GM21390 (cell line): ENCODE data around the gene DRGX.

ENCODE experiments used
- ATAC-seq: cut with Tn5 transposase; IDR thresholded peaks from one replicate; pipeline ENCODE4 v1.9.1; 2021; ENCODE audit not compliant: unreplicated experiment

The DRGX gene

DNA sequence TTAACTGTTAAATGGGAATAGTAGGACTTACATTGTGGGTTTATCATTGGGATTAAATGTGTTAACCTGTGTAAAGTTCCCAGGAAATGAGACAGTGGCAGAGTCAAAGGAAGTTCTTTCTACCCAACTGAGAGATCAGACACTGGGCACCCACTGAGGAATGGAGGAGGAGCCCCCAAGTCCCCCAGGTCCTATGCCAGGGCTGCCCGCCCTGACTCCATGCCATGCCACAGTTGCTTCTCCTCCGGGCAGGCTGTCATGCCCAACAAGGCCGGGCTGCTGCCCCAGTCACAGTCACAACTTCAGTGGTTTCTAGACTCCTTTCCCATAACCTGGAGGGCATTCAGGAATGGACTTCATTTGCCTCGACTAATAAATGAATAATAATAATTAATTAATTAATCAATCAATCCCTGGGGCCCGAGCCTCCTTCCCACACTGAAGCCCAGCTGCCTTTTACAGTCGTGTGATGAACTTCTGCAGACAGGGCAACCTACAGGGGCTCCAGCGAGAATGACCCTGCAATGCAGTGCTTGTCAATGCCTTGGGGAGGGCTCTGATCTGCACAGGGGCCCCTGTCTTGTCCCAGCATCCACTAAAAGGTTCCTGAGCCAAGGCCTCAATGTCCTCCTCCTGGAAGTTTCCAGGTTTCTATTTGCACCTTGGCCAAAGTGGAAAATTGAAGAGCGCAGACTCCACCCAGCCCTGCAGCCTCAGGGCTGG is 32.4 kb downstream of the DRGX start:
- no peak for ATAC-seq

DNA sequence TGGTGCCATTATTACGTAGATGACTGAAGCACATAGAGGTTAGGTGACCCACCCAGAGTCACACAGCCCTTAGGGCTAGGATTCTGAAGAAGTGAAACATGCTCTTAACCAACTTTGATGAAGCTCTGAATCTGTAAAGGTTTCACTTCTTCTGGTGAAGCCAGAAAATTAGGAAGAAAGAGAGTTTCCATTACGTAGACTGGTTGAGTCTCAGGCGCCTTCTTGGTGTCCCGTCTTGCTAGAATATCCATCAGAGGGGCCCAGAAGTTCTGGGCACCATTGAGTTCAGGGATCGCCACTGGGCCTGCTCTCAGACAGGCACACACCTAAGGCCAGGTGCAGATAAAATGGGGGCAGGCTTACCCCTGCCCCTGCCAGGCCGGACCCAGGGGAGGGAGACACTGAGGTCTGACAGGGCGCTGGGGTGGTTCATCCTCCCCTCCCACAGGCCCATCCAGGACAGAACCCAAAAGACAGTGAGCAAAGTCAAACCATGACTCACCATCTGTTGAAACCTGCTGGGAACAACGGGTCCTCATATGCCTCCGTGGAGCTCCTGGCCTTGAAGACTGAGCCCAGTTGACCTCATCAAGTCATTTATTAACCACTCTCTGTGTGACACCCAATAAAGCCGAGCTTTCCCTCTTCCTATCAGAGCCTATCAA is 33.2 kb downstream of the DRGX start:
- peak; percentile 94 for ATAC-seq

DNA sequence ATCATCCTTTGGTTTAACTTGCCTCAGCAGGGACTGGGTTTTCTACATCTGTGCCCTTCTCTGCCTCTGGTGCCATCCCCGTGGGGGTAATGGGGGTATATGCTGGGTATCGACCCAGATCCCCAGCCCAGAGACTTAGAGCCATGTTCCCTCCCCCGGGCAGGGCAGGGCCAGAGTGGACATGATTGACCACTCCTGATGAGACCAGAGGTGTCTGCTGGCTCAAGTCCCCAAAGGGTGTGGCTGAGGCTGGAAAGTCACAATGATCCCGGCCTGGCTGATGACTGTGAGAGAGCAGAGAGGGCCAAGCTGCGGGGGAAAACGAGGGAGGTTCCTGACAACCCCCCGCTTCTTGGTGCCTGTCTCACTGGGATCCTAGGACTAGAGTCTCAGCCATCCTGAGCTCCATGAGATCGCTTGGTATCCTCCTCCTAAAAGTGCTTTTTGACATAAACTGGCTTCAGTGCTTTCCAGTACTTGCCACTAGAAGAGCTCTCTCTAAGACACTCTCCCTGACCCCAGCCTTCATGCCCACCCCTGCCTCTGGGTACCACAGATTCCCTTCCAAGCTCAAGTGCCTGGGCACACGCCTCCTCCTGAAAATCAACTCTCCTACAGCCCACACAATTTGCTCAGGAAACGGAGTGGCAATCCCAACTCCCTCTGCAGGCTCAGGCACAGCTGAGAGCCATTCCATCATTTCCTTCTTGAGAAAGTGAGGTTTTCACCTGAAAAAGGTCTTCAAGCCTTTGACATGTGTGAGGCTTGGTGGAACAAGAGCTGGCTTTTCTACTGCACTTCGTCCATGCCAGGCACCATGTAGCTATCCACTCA is 33.9 kb downstream of the DRGX start:
- ATAC-seq = no peak

DNA sequence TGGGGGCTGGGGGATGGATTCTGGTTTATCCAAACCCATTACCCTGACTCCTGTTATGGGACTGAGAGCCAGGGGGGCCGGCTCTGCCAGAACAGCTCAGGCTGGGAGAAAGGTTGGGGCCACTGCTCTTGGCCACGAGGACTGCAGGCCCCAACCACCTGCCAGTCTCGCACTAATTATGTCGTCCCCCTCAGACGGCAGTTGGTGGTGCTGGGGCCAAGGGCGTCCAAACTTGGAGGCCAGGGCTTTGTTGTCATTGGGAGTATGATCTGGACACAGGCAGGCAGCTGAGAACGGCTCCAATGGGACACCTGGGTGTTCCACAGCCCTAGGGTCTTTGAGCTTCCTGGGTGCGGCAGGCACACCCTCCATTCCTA is 34.7 kb downstream of the DRGX start:
- ATAC-seq = no peak

DNA sequence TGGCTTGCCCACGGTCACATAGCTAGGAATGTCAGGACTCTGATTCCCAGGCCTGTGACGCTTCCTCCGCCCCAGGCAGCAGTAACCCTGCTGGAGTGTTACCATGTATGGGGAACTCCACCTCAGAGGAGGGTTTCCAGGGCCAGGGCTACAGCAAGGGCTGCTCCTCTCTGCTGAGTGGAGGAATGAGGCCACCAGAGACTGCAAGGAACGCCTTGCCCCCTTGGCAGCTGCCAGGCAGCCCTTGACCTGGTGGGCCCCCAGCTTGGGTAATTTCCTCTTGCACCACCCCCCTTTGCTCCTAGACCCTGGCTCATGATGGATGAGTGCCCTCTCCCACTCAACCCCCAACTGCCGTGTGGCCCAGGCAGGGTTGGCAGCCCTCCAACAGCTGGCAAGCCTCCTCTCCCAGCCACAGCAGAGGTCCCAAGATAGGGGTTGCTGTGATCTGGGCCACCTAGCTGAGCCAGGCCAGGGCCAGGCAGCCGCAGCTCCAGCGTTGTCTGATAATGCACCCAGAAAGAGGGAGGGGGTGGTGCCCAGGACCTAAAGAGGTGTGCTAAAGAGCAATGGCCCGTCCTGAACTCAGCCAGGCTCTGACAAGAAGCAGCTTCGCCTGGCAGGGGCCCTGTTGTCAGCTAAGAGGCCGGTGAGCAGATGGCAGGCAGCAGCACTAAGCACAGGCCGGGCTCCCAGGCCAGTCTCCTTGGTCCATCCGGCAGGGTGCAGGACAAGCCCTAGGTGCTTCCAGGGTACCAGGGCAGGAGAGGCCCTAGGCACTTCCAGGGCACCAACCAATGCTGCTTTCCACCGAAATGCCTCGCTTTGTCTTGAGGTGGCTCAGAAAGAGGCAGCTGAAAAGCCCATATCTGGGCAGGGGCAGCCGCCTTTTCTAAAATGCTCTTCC is 35.4 kb downstream of the DRGX start:
- ATAC-seq = no peak

DNA sequence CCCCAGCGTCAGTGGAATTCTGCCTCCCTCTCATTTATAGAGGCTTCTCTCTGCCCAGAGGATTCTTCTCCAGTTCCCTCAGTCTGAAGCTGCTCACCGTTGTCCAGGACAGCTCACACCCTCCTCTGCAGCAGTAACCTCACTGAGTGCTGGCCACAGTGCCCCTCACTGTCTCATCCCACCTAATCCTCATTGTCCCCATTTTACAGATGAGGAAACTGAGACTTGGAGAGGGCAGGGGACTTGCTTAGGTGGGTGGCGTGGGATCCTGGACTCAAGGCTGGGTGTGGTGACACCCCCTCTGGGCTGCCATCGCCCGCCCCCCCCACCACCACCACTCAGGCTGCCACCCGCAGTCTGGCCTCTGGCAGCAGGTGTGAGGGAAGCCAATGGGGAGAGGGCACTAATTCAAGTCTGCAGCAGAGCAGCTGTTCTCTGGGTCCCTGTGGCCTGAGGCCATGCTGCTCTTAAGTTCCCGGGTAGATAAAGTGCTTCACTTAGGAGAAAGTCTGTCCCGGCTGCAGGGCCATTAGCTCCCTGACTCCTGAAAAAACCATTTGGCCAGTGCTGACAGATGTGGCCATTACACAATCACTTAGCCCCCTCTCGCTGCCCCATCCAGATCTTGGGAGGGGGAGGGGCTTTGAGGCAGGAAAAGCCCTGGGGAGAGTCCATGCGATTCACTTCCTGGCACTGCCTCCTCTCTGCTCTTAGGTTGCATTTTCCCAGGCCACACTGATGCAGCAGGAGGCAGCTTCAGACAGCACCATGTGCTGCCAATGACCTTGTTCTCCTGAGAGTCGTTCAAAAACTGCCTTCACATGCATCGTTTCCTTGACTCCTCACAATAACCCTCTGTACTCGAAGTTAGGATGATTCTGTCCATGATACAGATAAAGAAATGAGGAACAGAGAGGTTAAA is 36.3 kb downstream of the DRGX start:
- ATAC-seq = no peak

DNA sequence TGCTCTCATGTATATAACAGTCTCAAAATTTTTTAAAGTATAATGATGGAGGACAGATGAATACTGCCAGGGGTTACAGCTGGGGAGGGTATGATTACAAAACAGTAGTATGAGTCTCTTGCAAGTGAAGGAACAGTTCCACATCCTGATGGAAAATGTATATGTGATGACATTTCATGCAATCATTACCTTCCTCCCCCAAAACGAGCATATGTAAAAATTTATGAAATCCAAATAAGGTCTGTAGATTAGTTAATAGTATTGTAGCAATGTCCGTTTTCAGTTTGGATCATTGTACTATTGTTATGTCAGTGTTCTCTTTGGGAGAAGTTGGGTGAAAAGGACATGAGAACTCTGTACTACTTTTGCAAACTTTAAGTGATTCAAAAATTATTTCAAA is 38.0 kb downstream of the DRGX start:
- ATAC-seq = no peak

DNA sequence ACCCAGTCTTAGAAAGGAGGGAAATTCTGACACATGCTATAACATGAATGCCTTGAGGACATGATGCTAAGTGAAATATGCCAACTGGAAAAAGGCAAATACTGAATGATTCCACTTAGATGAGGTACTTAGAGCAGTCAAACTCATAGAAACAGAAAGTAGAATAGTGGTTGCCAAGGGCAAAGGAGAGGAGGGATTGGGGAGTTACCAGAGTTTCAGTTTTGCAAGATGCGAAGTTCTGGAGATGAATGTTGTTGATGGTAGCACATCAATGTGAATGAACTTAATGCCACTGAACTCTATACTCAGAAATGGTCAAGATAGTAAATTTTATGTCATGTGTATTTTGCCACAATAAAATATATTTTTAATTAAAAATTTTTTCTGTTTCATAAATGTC is 38.9 kb downstream of the DRGX start:
- ATAC-seq = no peak

DNA sequence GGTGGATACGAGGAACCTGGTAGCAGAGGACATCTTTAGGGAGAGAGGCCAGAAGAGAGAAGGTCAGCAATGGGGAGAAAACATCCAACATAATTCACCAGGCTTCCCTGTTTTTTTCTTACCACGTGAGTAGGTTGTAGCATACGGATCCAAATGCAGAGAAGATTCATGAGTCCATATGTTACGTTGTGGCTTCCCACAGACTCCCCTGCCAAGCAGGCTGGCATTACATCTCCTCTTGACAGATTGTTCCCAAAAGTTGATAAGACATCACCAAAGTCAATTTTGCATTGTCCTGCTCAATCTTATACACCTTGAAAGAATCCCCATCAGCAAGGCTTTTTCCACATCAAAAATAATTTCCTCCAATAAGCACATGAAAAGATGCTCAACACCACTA is 39.7 kb downstream of the DRGX start:
- no peak for ATAC-seq

DNA sequence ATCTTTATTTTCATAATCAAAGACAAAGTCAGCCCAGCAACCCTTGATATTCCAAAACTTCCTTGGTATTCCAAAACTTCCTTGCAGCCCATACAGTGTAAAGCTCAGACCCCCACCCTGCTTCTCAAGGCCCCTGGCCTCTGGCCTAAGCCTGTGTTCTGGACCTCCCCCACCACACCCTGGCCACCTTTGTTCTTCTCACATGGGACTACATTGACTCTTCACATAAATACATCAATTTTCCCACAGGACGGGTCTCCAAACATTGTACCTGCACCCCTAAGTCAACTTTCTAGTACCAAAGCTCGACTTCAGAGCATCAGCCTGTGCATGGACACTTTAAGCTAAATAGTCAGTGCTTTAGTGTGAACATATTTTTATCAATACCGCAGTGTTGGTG is 40.7 kb downstream of the DRGX start:
- ATAC-seq = no peak

DNA sequence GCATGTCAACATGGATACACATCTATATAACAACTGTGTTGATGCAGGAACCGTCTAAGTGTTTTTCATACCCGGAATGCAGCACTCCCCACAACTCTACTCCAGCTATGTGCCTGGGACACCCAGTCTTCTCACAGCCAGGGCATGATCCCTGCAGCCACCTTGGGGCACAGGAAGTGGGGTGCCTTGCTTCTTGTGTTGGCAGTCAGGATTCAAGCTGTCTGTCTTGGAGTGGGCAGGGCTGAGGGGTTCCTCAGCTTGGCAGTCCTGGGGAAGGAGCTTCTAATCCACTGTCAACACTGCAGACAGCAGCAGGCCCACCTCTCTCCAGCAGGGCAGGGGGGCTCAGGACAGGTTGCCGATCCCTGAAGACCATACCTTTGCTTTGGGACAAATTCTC is 41.3 kb downstream of the DRGX start:
- no peak for ATAC-seq

DNA sequence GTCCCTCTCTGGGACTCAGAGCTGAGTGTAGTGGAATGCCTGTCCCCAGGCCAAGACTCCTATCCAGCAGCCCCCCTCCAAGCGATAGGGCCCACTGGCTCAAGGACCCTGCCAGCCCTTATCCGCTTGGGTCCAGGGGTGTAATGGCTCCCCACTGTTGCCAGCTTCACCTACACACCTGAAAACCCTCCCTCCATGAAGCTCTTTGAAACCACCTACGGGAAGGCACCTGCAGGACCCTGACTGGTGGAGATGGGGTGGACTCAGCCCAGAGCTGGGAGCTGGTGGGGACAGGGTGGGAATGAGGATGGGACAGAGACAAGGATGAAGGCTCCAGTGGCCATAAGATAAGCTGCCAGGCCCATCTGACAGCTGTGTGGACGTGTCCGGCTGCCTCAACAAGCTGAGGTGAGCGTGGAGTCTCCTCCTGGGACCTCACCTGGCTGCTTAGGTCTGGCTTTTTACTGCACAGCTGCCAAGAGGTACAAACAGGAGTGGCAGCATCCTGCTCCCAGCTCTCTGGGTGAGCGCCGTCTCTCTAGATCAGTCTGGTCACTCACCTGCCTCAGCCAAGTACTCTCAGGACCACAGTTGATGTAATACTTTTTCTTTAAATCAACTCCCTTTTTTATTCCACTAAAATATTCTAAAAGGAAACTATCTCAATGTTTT is 41.9 kb downstream of the DRGX start:
- ATAC-seq = no peak

DNA sequence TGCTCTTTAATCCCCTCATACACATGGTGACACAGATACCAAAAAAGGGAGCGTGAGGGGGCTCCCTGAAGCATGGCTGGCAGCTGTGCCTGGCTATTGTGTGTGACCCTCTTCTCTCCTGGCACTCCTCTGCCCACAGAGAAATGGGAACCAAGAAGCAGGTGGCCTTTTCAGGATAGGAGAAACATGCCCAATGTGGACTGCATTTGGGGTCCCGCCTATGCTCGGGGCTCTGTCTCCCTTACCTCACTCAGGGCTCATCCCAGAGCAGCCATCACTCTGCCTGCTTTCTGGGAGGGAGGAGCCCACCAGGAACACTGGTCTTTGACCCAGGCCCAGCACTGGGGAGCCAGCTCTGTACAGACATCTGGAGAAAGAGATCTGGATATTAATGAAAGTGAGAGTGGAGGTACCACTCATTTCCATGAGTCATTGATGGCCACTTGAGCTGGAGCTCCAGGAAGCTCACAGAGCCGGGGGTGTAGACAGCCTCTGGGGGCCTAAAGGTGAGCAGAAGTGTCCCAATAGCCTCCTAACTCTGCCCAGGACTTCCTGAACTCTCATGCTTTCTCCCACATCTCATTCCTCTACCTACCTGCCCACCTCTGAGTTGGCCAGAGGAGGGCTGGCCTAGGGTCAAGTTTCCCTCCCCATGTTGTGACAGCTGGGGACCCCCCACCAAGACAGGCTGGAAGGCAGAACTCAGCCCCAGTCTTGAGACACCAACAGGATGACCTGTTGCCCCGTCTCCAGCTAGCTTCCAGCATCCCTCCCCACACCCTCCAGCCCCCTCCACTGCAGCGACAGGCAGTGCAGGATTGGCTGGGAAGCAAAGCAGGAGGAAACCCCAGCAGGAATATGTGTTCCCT is 42.6 kb downstream of the DRGX start:
- no peak for ATAC-seq

DNA sequence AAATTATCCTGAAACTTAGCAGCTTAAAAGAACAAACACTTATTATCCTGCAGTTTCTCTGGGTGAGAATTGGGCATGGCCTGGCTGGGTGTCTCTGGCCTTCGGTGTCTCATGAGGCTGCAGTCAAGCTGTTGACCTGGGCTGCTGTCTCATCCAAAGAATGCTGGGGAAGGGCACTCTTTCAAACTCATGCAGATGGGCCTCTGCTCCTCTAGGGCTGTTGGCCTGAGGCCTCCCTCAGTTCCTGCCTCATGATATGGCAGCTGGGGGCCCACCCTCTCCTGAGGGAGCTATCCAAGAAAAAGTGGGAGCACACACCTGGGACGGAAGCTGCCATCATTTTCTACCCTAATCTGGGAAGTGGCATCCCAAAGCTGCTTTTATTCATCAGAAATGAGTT is 43.6 kb downstream of the DRGX start:
- no peak for ATAC-seq

DNA sequence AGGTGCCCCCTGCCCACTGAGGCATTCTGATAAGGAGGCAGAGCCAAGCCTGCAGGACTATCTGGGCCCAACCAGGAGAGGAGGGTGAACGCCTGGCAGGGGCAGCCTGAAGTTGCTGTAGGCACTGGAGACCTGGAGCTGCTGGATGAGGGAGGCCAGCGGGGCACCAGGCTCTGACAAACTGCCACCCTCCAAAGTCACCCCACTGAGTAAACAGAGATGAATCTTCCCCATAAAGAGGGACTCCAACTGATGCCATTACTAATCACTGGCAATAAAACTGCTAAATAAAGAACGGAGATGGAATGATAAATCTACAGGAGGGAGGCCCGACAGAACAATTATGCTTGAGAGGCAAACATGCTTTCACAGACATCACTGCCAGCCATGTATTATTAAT is 44.2 kb downstream of the DRGX start:
- no peak for ATAC-seq

DNA sequence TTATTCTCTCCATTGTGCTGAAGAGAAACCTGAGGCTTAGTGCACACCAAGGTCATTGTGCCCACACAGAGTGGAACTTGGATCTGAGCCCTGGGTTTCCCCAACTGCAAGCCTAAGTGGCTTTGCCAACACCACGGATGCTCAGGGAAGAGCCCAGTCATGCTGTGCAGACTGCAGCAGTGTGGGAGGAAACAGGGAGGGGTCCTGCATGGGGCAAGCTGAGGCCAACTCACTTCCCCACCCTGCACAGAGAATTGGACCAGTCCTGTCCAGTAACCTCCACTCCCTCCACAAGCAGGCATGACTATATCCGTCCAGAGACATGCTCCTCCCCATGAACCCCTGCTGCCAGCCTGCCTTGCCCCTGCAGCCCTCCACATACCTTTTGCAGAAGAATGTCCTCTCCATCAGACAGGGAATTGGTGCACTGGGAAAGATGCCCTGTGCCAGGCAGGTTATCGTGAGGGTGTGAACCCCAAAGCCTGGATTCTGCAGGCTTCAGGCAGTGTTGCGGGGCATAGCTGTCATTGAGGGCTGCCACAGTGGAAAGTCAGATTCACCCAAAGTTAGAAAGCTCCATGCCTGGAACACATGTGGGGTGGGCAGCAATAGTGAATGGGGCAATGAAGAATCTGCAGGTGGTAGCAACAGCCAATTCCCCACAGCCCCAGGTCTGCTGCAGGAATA is 44.9 kb downstream of the DRGX start:
- ATAC-seq = no peak

DNA sequence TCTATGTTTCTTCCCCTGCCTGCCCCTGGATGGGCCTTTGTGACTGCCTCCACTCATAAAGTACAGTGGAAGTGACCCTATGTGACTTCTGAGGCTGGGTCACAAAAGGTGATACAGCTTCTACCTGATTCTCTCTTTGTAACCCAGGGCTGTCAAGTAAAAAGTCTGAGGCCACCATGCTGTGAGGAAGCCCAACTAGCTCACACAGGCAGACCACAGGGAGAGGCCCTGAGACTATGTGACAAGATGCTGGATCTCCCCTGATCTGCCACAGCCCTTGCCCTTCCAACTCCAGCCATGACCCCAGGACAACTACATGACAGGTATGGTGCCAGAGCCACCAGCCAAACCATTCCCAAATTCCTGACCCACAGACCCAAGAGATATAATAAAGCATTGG is 45.8 kb downstream of the DRGX start:
- no peak for ATAC-seq

DNA sequence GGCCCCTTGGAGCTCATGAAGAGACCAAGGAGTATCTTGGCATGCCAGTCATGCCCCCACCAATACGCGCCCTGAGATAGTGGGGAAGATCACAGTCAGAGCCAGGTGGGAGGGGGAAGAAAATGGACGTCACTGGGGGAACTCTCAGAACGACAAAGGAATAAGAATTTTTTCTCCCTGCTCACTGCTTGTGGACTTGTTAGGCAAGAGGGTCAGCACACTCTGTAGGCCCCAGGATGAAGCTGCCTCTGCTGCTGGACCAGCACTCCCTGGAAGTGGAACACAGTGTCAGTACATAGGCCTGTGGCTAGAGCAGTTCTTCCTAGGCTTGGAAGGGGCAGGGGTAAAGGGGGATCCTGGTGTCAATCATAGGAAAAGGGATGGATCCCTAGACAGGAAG is 46.5 kb downstream of the DRGX start:
- no peak for ATAC-seq
